ENCODE data around the gene TMPRSS13. TPM values are rescaled to one million over a fixed set of nuclear protein-coding genes. Genes with fewer than 3 reads are reported as not detected.
A peak's percentile ranks its signal among the peaks of the same experiment; 100 is the strongest.

TMPRSS13 gene
- total RNA-seq, 2 experiments from 2014 or later: 0.79 to 1.1 TPM

- intact Hi-C loops (cut with micrococcal nuclease; ENCODE audit: unreplicated experiment): no loop called here
- no peak overlapping the region for H3K4me3 ChIP-seq (ENCODE audit: low read depth, low read length, poor library complexity, severe bottlenecking)
- BruUV-seq (replicated peaks): no TSS peak
- CTCF ChIA-PET (ENCODE audit: unreplicated experiment): no interaction called here
- TF ChIP-seq CTCF (conservative IDR thresholded peaks at IDR 0.05; ENCODE audit: low read length): no peak
- TF ChIP-seq EZH2phosphoT487 (IDR thresholded peaks at IDR 0.05; ENCODE audit: borderline replicate concordance, low read depth, low read length): no peak
- H3K4me1 ChIP-seq (ENCODE audit: insufficient read depth, low read length, poor library complexity, severe bottlenecking): peaks cover 13% of the 10 kb centered on the region
- POLR2A ChIA-PET: interaction anchor here (1.5 kb wide), 1 partner anchor 97 kb away, joined by 4 read pairs; no protein-coding TSS in a partner anchor
- no peaks in the 10 kb centered on the region for H3K79me2 ChIP-seq (ENCODE audit: insufficient read depth, low read depth, low read length)
- H3K36me3 ChIP-seq (ENCODE audit: insufficient read depth, low read length): no peaks in the 10 kb centered on the region
- DNase-seq (ENCODE audit: low spot score): no peak
- H3K9me3 ChIP-seq (ENCODE audit: low read length): no peaks in the 10 kb centered on the region
- H4K20me1 ChIP-seq (ENCODE audit: insufficient read depth, low read length): no peaks in the 10 kb centered on the region
- H3K4me2 ChIP-seq (ENCODE audit: low read length): no peak overlapping the region
- no peaks in the 10 kb centered on the region for H3K9me2 ChIP-seq (ENCODE audit: insufficient read depth, low read length)
- H2AFZ ChIP-seq (ENCODE audit: low read length): no peak overlapping the region
- H3K27ac ChIP-seq (ENCODE audit: low read depth, low read length, poor library complexity, severe bottlenecking): no peak overlapping the region
Observed at GRCh38 chr11:117931971-117932370, 2.8 kb upstream of the TMPRSS13 start.

GRCh38 chr11:117931331-117931950 lies 2.2 kb upstream of the TMPRSS13 start:
- Histone ChIP-seq H4K20me1 (ENCODE audit: insufficient read depth, low read length) (no peaks in the 10 kb centered on the region), H3K9me3 (ENCODE audit: low read length) (no peaks in the 10 kb centered on the region), H3K4me2 (ENCODE audit: low read length) (no peak overlapping the region), H3K79me2 (ENCODE audit: insufficient read depth, low read depth, low read length) (no peaks in the 10 kb centered on the region), H3K4me3 (ENCODE audit: low read depth, low read length, poor library complexity, severe bottlenecking) (no peak overlapping the region), H3K4me1 (ENCODE audit: insufficient read depth, low read length, poor library complexity, severe bottlenecking) (peaks cover 10% of the 10 kb centered on the region), H3K9me2 (ENCODE audit: insufficient read depth, low read length) (no peaks in the 10 kb centered on the region), H3K27ac (ENCODE audit: low read depth, low read length, poor library complexity, severe bottlenecking) (no peak overlapping the region), H2AFZ (ENCODE audit: low read length) (no peak overlapping the region), H3K36me3 (ENCODE audit: insufficient read depth, low read length) (no peaks in the 10 kb centered on the region)
- no TSS peak for BruUV-seq (replicated peaks)
- TF ChIP-seq EZH2phosphoT487 (IDR thresholded peaks at IDR 0.05; ENCODE audit: borderline replicate concordance, low read depth, low read length): no peak
- no peak for TF ChIP-seq CTCF (conservative IDR thresholded peaks at IDR 0.05; ENCODE audit: low read length)
- POLR2A ChIA-PET: interaction anchor here (1.5 kb wide), 1 partner anchor 97 kb away, joined by 4 read pairs; no protein-coding TSS in a partner anchor
- intact Hi-C loops (cut with micrococcal nuclease; ENCODE audit: unreplicated experiment): no loop called here
- CTCF ChIA-PET (ENCODE audit: unreplicated experiment): no interaction called here
- DNase-seq (ENCODE audit: low spot score): no peak

- Histone ChIP-seq H3K4me3 (ENCODE audit: low read depth, low read length, poor library complexity, severe bottlenecking) (no peak overlapping the region), H3K9me2 (ENCODE audit: insufficient read depth, low read length) (no peaks in the 10 kb centered on the region), H3K9me3 (ENCODE audit: low read length) (no peaks in the 10 kb centered on the region), H3K4me1 (ENCODE audit: insufficient read depth, low read length, poor library complexity, severe bottlenecking) (peaks cover 10% of the 10 kb centered on the region), H4K20me1 (ENCODE audit: insufficient read depth, low read length) (no peaks in the 10 kb centered on the region), H3K36me3 (ENCODE audit: insufficient read depth, low read length) (no peaks in the 10 kb centered on the region), H3K27ac (ENCODE audit: low read depth, low read length, poor library complexity, severe bottlenecking) (no peak overlapping the region), H2AFZ (ENCODE audit: low read length) (peak overlapping the region; percentile 53), H3K4me2 (ENCODE audit: low read length) (peak overlapping the region; percentile 44; the same call in 1 of the 2 replicates), H3K79me2 (ENCODE audit: insufficient read depth, low read depth, low read length) (no peaks in the 10 kb centered on the region)
- intact Hi-C loops (cut with micrococcal nuclease; ENCODE audit: unreplicated experiment): no loop called here
- peak; percentile 49 for DNase-seq (ENCODE audit: low spot score)
- TF ChIP-seq CTCF (conservative IDR thresholded peaks at IDR 0.05; ENCODE audit: low read length): no peak
- TF ChIP-seq EZH2phosphoT487 (IDR thresholded peaks at IDR 0.05; ENCODE audit: borderline replicate concordance, low read depth, low read length): no peak
- ChIA-PET CTCF (ENCODE audit: unreplicated experiment) (no interaction called here), POLR2A (interaction anchor here (0.7 kb wide), 1 partner anchor 51 kb away, joined by 3 read pairs; no protein-coding TSS in a partner anchor)
- no TSS peak for BruUV-seq (replicated peaks)
Observed at GRCh38 chr11:117930668-117931330, 1.6 kb upstream of the TMPRSS13 start.

Data from OCI-LY7 (cell line).